NT2/D1 (cell line): ENCODE measurements around the gene FGD4.

ENCODE experiments used
- SUZ12 ChIP-seq: IDR thresholded peaks from 2 replicates; pipeline ENCODE4 v1.6.1; 2011; ENCODE audit not compliant: insufficient read length, insufficient read depth; ENCODE audit errors: extremely low read depth
- YY1 ChIP-seq: IDR thresholded peaks from 2 replicates; pipeline ENCODE4 v1.6.1; 2011; ENCODE audit not compliant: insufficient read length, insufficient read depth

GRCh38 chr12:32615441-32615840 lies 216.1 kb downstream of the FGD4 start:
- TF ChIP-seq SUZ12 (no peak), YY1 (no peak)
